Right ventricle myocardium inferior (tissue), 1 donor: ENCODE measurements around the gene USP5. TPM values are rescaled to one million over a fixed set of nuclear protein-coding genes. Genes with fewer than 3 reads are reported as not detected.

Source experiments
- total RNA-seq: library from RNA; stranded (reverse); fragmentation: NEBNext Ultra II Directional; extraction: Animal tissue kit (Norgen Biotek cat#: 25700); gene quantifications from one replicate; pipeline ENCODE4 v1.2.1, GENCODE V29; 2021
- donor health status: DM: no; HTN: yes; CAD: no; lungs with severe emphysema.

Gene USP5
- total RNA-seq, 1 donor from 2014 or later: 62.0 TPM

Other genes with a start within 250 kb of the USP5 start
- gene CHD4, start 244.8 kb upstream of the USP5 start, total RNA-seq: 165 TPM
- gene LPAR5, start 216.2 kb upstream of the USP5 start, total RNA-seq: 7.5 TPM
- 1.2 TPM for gene ACRBP, start 204.7 kb upstream of the USP5 start, total RNA-seq
- 21.1 TPM for gene ING4, start 189.0 kb upstream of the USP5 start, total RNA-seq
- gene ZNF384, start 162.8 kb upstream of the USP5 start, total RNA-seq: 26.0 TPM
- gene PIANP, start 151.3 kb upstream of the USP5 start, total RNA-seq: 0.27 TPM
- 83.1 TPM for gene COPS7A, start 128.1 kb upstream of the USP5 start, total RNA-seq
- gene MLF2, start 99.0 kb upstream of the USP5 start, total RNA-seq: 156 TPM
- gene PTMS, start 85.8 kb upstream of the USP5 start, total RNA-seq: 152 TPM
- 0.24 TPM for gene LAG3, start 79.6 kb upstream of the USP5 start, total RNA-seq
- gene CD4, start 62.6 kb upstream of the USP5 start, total RNA-seq: 13.4 TPM
- gene GPR162, start 30.3 kb upstream of the USP5 start, total RNA-seq: 7.8 TPM
- gene P3H3, start 23.7 kb upstream of the USP5 start, total RNA-seq: 10.3 TPM
- gene GNB3, start 11.2 kb upstream of the USP5 start, total RNA-seq: 4.0 TPM
- gene CDCA3, start 864 bp upstream of the USP5 start, total RNA-seq: 1.2 TPM
- 832 TPM for gene TPI1, start 15.4 kb downstream of the USP5 start, total RNA-seq
- gene SPSB2, start 21.2 kb downstream of the USP5 start, total RNA-seq: 3.0 TPM
- gene LRRC23, start 52.7 kb downstream of the USP5 start, total RNA-seq: 9.4 TPM
- gene ENO2, start 62.4 kb downstream of the USP5 start, total RNA-seq: 10.2 TPM
- 78.9 TPM for gene ATN1, start 75.8 kb downstream of the USP5 start, total RNA-seq
- gene RNU7-1, start 91.7 kb downstream of the USP5 start, total RNA-seq: not detected
- 250 TPM for gene C12orf57, start 91.9 kb downstream of the USP5 start, total RNA-seq
- gene PTPN6, start 99.2 kb downstream of the USP5 start, total RNA-seq: 9.1 TPM
- gene PHB2, start 118.5 kb downstream of the USP5 start, total RNA-seq: 149 TPM
- 42.9 TPM for gene EMG1, start 118.8 kb downstream of the USP5 start, total RNA-seq
- 54.7 TPM for gene LPCAT3, start 166.3 kb downstream of the USP5 start, total RNA-seq
- gene C1S, start 208.6 kb downstream of the USP5 start, total RNA-seq: 153 TPM
- gene C1R, start 240.3 kb downstream of the USP5 start, total RNA-seq: 227 TPM